ENCODE results near the gene SLC25A51.
"Not testable (repeated sequence)": the region's sequence is repeated elsewhere in the genome, so short reads cannot be mapped to it uniquely, and the experiment has no call there.

Gene SLC25A51

GRCh38 chr9:37915911-37916470, 12.1 kb upstream of the SLC25A51 start:
- TF ChIP-seq CTCF (IDR thresholded peaks at IDR 0.05; ENCODE audit: low read depth, low read length), result no peak
- H3K4me3 ChIP-seq (ENCODE audit: low read depth, low read length), result no peak overlapping the region

GRCh38 chr9:37914701-37915358, 10.9 kb upstream of the SLC25A51 start:
- no peak overlapping the region for H3K4me3 ChIP-seq (ENCODE audit: low read depth, low read length)
- no peak for TF ChIP-seq CTCF (IDR thresholded peaks at IDR 0.05; ENCODE audit: low read depth, low read length)

- H3K4me3 ChIP-seq (ENCODE audit: low read depth, low read length), result no peak overlapping the region
- TF ChIP-seq CTCF (IDR thresholded peaks at IDR 0.05; ENCODE audit: low read depth, low read length), result no peak
These were observed 10.2 kb upstream of the SLC25A51 start for GRCh38 chr9:37914154-37914551.

GRCh38 chr9:37913480-37914153, 9.7 kb upstream of the SLC25A51 start:
- peak; percentile 94 for TF ChIP-seq CTCF (IDR thresholded peaks at IDR 0.05; ENCODE audit: low read depth, low read length)
- no peak overlapping the region for H3K4me3 ChIP-seq (ENCODE audit: low read depth, low read length)

GRCh38 chr9:37911271-37911681, 7.3 kb upstream of the SLC25A51 start:
- TF ChIP-seq CTCF (IDR thresholded peaks at IDR 0.05; ENCODE audit: low read depth, low read length), result no peak
- H3K4me3 ChIP-seq (ENCODE audit: low read depth, low read length), result no peak overlapping the region

- no peak for TF ChIP-seq CTCF (IDR thresholded peaks at IDR 0.05; ENCODE audit: low read depth, low read length)
- no peak overlapping the region for H3K4me3 ChIP-seq (ENCODE audit: low read depth, low read length)
These were observed 6.3 kb upstream of the SLC25A51 start for GRCh38 chr9:37910271-37910670.

- not testable (repeated sequence) for H3K4me3 ChIP-seq (ENCODE audit: low read depth, low read length)
These were observed 5.9 kb upstream of the SLC25A51 start for GRCh38 chr9:37909836-37910235.
